Loucy (cell line): ENCODE data around the gene HOXC4.

ENCODE experiments used
- EZH2phosphoT487 ChIP-seq: fragments of 200-600 bp; IDR thresholded peaks from 2 replicates; pipeline ENCODE4 v1.6.1; 2018; ENCODE audit warnings: antibody characterized with exemption, mild to moderate bottlenecking, moderate library complexity, borderline replicate concordance
- TF ChIP-seq, protein P1 (sequence below): fragments of 200-600 bp; sonication (generic); conservative IDR thresholded peaks from 2 replicates; pipeline ENCODE4 v1.5.1; 2014; ENCODE audit warnings: mild to moderate bottlenecking, antibody characterized with exemption, low read length

DNA sequence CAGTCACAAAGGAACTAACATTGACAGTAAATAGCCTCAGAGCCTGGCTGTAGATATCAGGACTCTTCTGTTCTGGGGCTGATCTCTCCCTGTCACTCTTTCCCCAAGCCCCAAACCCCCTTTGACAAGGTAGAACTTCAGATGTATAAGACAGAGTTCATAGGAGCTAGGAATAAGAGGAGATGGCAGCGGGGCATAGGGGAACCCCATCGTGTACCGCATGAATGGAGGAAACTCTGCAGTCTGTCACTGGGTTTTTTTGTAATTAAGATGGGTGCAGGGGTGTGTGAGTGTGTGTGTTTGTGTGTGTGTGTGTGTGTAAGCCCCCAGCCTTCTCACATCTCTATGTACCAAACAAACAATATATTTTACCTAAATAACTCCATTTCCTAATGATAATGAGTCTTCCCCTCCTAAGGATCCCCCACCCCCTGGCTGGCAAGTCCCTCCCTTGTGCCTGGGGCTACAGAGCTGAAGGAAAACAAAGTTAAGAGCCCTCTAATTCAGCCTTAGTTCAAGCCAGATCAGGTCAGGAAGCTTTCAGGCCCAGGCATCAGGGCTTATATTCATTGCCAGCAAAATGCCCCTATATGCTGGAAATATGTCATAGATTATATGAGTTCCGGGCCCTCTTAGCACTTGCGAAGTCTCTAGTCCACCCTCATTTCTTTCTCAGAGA lies 9.1 kb upstream of the HOXC4 start:
- TF ChIP-seq, protein P1, sequence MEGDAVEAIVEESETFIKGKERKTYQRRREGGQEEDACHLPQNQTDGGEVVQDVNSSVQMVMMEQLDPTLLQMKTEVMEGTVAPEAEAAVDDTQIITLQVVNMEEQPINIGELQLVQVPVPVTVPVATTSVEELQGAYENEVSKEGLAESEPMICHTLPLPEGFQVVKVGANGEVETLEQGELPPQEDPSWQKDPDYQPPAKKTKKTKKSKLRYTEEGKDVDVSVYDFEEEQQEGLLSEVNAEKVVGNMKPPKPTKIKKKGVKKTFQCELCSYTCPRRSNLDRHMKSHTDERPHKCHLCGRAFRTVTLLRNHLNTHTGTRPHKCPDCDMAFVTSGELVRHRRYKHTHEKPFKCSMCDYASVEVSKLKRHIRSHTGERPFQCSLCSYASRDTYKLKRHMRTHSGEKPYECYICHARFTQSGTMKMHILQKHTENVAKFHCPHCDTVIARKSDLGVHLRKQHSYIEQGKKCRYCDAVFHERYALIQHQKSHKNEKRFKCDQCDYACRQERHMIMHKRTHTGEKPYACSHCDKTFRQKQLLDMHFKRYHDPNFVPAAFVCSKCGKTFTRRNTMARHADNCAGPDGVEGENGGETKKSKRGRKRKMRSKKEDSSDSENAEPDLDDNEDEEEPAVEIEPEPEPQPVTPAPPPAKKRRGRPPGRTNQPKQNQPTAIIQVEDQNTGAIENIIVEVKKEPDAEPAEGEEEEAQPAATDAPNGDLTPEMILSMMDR, result no peak
- no peak for TF ChIP-seq EZH2phosphoT487
